Endothelial cell of umbilical vein (primary cell): Measurements from ENCODE around the gene ACBD5. TPM values are rescaled to one million over a fixed set of nuclear protein-coding genes. Genes with fewer than 3 reads are reported as not detected.

Experiments
- BruUV-seq: library from RNA; stranded (reverse); fragments of 400-500 nt; replicated peaks from 2 replicates; lab custom pipeline; 2021; lab: Mats Ljungman, UMichigan
- CTCF ChIA-PET: fragments of 300-600, 350-600 bp; sonication (Branson Sonifier 250); formaldehyde crosslinking; loops from one replicate; lab custom pipeline; 2021; ENCODE audit warnings: antibody characterized with exemption, inconsistent platforms; lab: Charles Lee
- POLR2A ChIA-PET: fragments of 300-600, 350-600 bp; sonication (Branson Sonifier 250); formaldehyde crosslinking; loops from one replicate; lab custom pipeline; 2021; ENCODE audit warnings: antibody characterized with exemption, inconsistent platforms; lab: Charles Lee
- DNase-seq: peaks from one replicate; pipeline ENCODE4 v3.0.0-alpha.2; 2011; ENCODE audit warnings: low read depth, low spot score
- FAIRE-seq: peaks from 2 replicates; lab custom pipeline; 2011; peaks lifted over from hg19 to GRCh38; lab: Jason Lieb, UNC
- H2AFZ ChIP-seq: 2 replicates; pipeline ENCODE4 v1.6.0; 2012; ENCODE audit warnings: low read depth, low read length, control low read depth, inconsistent platforms
- H3K27ac ChIP-seq: 2 replicates; pipeline ENCODE4 v1.5.1; 2011; ENCODE audit warnings: low read depth, mild to moderate bottlenecking, control low read depth, low read length, moderate library complexity; ENCODE audit not compliant: insufficient read depth
- H3K27me3 ChIP-seq, 2 experiments: 2 replicates each; pipeline versions ENCODE4 v1.6.0 to v1.6.1; 2011; ENCODE audit warnings: low read length in 2 of 2, mixed read lengths in 1 of 2; ENCODE audit not compliant: control insufficient read depth in 2 of 2, insufficient read depth in 2 of 2
- H3K36me3 ChIP-seq, 2 experiments: 2 replicates in 1 of 2; 3 replicates in 1 of 2; pipeline ENCODE4 v1.5.1; 2011; ENCODE audit warnings: low read length in 2 of 2, mild to moderate bottlenecking in 1 of 2, moderate library complexity in 1 of 2; ENCODE audit not compliant: control insufficient read depth in 2 of 2, insufficient read depth in 2 of 2; ENCODE audit errors: extremely low read depth in 1 of 2
- H3K4me1 ChIP-seq: 3 replicates; pipeline ENCODE4 v1.5.1; 2011; ENCODE audit warnings: mild to moderate bottlenecking, low read length; ENCODE audit not compliant: control insufficient read depth, insufficient read depth; ENCODE audit errors: extremely low read depth
- H3K4me2 ChIP-seq: 2 replicates; pipeline ENCODE4 v1.6.1; 2011; ENCODE audit warnings: low read length, control low read depth, mixed read lengths; ENCODE audit not compliant: insufficient read depth
- H3K4me3 ChIP-seq, 3 experiments: fragments of 200-600 bp in 1 of 3; sonication (generic), shearing (Covaris generic) in 1 of 3; replicated peaks in 1 of 3; 2 replicates each; pipeline ENCODE4 v1.5.1; 2011 to 2016; ENCODE audit warnings: control low read depth in 3 of 3, low read length in 3 of 3, mild to moderate bottlenecking in 2 of 3, inconsistent platforms in 1 of 3, low read depth in 1 of 3, moderate library complexity in 1 of 3; ENCODE audit not compliant: insufficient read depth in 1 of 3
- H3K79me2 ChIP-seq: 2 replicates; pipeline ENCODE4 v1.6.0; 2012; ENCODE audit warnings: low read length, inconsistent platforms; ENCODE audit not compliant: control insufficient read depth, insufficient read depth
- H3K9ac ChIP-seq: replicated peaks from 2 replicates; pipeline ENCODE3; 2011; ENCODE audit warnings: low read length, control low read depth; ENCODE audit not compliant: insufficient read depth; ENCODE audit errors: extremely low read depth
- H3K9me1 ChIP-seq: replicated peaks from 3 replicates; pipeline ENCODE4 v1.6.0; 2011; ENCODE audit warnings: mild to moderate bottlenecking, low read length; ENCODE audit not compliant: control insufficient read depth, insufficient read depth; ENCODE audit errors: extremely low read depth
- H3K9me3 ChIP-seq: replicated peaks from 2 replicates; pipeline ENCODE4 v1.5.1; 2012; ENCODE audit warnings: low read length, inconsistent platforms; ENCODE audit not compliant: control insufficient read depth, insufficient read depth
- H4K20me1 ChIP-seq: replicated peaks from 2 replicates; pipeline ENCODE3; 2011; ENCODE audit warnings: mild to moderate bottlenecking, low read length; ENCODE audit not compliant: control insufficient read depth, insufficient read depth; ENCODE audit errors: extremely low read depth
- EZH2 ChIP-seq: IDR thresholded peaks from 2 replicates; pipeline ENCODE4 v1.6.1; 2012; ENCODE audit warnings: borderline replicate concordance, low read depth, mild to moderate bottlenecking, moderate library complexity, low read length, inconsistent platforms; ENCODE audit not compliant: severe bottlenecking
- FOS ChIP-seq: IDR thresholded peaks from 2 replicates; pipeline ENCODE4 v1.6.1; 2011; ENCODE audit warnings: mild to moderate bottlenecking, low read length, moderate library complexity, borderline replicate concordance; ENCODE audit not compliant: insufficient read depth
- GATA2 ChIP-seq: IDR thresholded peaks from 2 replicates; pipeline ENCODE4 v1.7.0; 2011; ENCODE audit warnings: low read depth, mild to moderate bottlenecking, moderate library complexity, mixed read lengths, low read length; ENCODE audit not compliant: insufficient read length, insufficient read depth
- JUN ChIP-seq: IDR thresholded peaks from 2 replicates; pipeline ENCODE4 v1.6.1; 2011; ENCODE audit warnings: borderline replicate concordance, low read depth; ENCODE audit not compliant: insufficient read length, insufficient read depth
- POLR2A ChIP-seq: IDR thresholded peaks from 2 replicates; pipeline ENCODE4 v1.6.1; 2012; ENCODE audit warnings: low read depth, mild to moderate bottlenecking, control low read depth, low read length
- POLR2AphosphoS5 ChIP-seq: IDR thresholded peaks from 2 replicates; pipeline ENCODE4 v1.6.1; 2012; ENCODE audit warnings: low read depth, mild to moderate bottlenecking, control low read depth, low read length, moderate library complexity; ENCODE audit not compliant: insufficient read depth
- dilution Hi-C: fragments of 300-500 bp; cut with MboI; formaldehyde crosslinking; loops from one replicate; pipeline ENCODE4 v1.15.0; 2019; ENCODE audit warnings: low sequenced_read_pairs; ENCODE audit not compliant: extremely low pct_ligation_motif_present
- intact Hi-C: fragments of 100-400 bp; cut with micrococcal nuclease; formaldehyde crosslinking; loops from one replicate; pipeline ENCODE4 v1.10.0; 2022
- polyA plus RNA-seq, 4 experiments: library from polyadenylated mRNA; depleted of rRNA in 3 of 4; stranded (reverse) in 3 of 4; unstranded in 1 of 4; fragments of >200 nt; gene quantifications; 2 replicates each; pipeline versions ENCODE4 v1.2.1 to v1.2.3, GENCODE V29; 2011 to 2012; ENCODE audit warnings: missing spikeins in 1 of 4
- total RNA-seq: library from RNA; stranded (reverse); gene quantifications from 2 replicates; pipeline ENCODE4 v1.2.3, GENCODE V29; 2021
- TF ChIP-seq, protein P1 (sequence below): IDR thresholded peaks from 2 replicates; pipeline ENCODE4 v1.6.1; 2011; ENCODE audit not compliant: insufficient read depth, insufficient read length
- TF ChIP-seq, protein P2 (sequence below), 2 donors: IDR thresholded peaks; 1 replicate in 1 of 2; 2 replicates in 1 of 2; pipeline ENCODE4 v1.5.1; 2011; ENCODE audit warnings: low read length in 2 of 2, mild to moderate bottlenecking in 2 of 2, moderate library complexity in 2 of 2, control low read depth in 1 of 2, inconsistent platforms in 1 of 2, low read depth in 1 of 2; ENCODE audit not compliant: insufficient read depth in 1 of 2; ENCODE audit errors: extremely low read depth in 1 of 2

Gene ACBD5
- total and polyA plus RNA-seq, 2 donors (not counting 3 experiments of a cell fraction or from before 2014, with no cell fraction given): 6.6 to 21.5 TPM

- Histone ChIP-seq H3K4me1 (peaks cover 3% of the 10 kb centered on the region), H3K79me2 (peaks cover 35% of the 10 kb centered on the region), H3K4me2 (no peak overlapping the region), H3K9ac (no peak overlapping the region), H3K9me1 (no peaks in the 10 kb centered on the region), H3K36me3 (peaks cover 0 to 10% of the 10 kb centered on the region in 2 experiments), H2AFZ (no peak overlapping the region), H3K4me3 (no peak overlapping the region), H4K20me1 (no peaks in the 10 kb centered on the region), H3K27me3 (no peaks in the 10 kb centered on the region), H3K9me3 (no peaks in the 10 kb centered on the region), H3K27ac (no peak overlapping the region)
- no peak for TF ChIP-seq FOS
- TF ChIP-seq POLR2AphosphoS5: no peak
- no peak for TF ChIP-seq EZH2
- TF ChIP-seq, protein P1, sequence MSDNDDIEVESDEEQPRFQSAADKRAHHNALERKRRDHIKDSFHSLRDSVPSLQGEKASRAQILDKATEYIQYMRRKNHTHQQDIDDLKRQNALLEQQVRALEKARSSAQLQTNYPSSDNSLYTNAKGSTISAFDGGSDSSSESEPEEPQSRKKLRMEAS: no peak
- no peak for TF ChIP-seq GATA2
- TF ChIP-seq POLR2A: no peak
- TF ChIP-seq JUN: peak; percentile 29
- no TSS peak for BruUV-seq
- CTCF ChIA-PET: interaction anchor here (0.9 kb wide), 1 partner anchor 34 kb away, joined by 3 read pairs; no protein-coding TSS in a partner anchor
- POLR2A ChIA-PET: no interaction called here
- FAIRE-seq (no peak), DNase-seq (no peak)
- dilution Hi-C loops (no loop called here), intact Hi-C loops (loop anchor here (5.0 kb wide), 1 partner anchor 204 kb away; no protein-coding TSS in a partner anchor)
Measured at GRCh38 chr10:27158421-27158820, 82.2 kb downstream of the ACBD5 start.

GRCh38 chr10:27157150-27157549 lies 83.4 kb downstream of the ACBD5 start:
- TF ChIP-seq POLR2AphosphoS5 (no peak), GATA2 (no peak), EZH2 (no peak), JUN (no peak), POLR2A (no peak)
- TF ChIP-seq, protein P1: no peak
- TF ChIP-seq, protein P2, sequence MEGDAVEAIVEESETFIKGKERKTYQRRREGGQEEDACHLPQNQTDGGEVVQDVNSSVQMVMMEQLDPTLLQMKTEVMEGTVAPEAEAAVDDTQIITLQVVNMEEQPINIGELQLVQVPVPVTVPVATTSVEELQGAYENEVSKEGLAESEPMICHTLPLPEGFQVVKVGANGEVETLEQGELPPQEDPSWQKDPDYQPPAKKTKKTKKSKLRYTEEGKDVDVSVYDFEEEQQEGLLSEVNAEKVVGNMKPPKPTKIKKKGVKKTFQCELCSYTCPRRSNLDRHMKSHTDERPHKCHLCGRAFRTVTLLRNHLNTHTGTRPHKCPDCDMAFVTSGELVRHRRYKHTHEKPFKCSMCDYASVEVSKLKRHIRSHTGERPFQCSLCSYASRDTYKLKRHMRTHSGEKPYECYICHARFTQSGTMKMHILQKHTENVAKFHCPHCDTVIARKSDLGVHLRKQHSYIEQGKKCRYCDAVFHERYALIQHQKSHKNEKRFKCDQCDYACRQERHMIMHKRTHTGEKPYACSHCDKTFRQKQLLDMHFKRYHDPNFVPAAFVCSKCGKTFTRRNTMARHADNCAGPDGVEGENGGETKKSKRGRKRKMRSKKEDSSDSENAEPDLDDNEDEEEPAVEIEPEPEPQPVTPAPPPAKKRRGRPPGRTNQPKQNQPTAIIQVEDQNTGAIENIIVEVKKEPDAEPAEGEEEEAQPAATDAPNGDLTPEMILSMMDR (IDR thresholded peaks at IDR 0.05; ENCODE audit: extremely low read depth in 1 of 2, insufficient read depth in 1 of 2, low read depth in 1 of 2, low read length in 2 of 2): no peak
- BruUV-seq: no TSS peak
- H3K4me2 ChIP-seq: peak overlapping the region; percentile 76
- H3K27ac ChIP-seq: peak overlapping the region; percentile 14
- H3K9me3 ChIP-seq: no peaks in the 10 kb centered on the region
- H3K4me1 ChIP-seq: peaks cover 13% of the 10 kb centered on the region
- peaks cover 47% of the 10 kb centered on the region for H3K79me2 ChIP-seq
- H3K27me3 ChIP-seq: no peaks in the 10 kb centered on the region
- ChIA-PET CTCF (interaction anchor here (1.9 kb wide), 1 partner anchor 67 kb away, joined by 9 read pairs; no protein-coding TSS in a partner anchor), POLR2A (interaction anchor here (0.7 kb wide), 1 partner anchor 12 kb away, joined by 4 read pairs; no protein-coding TSS in a partner anchor)
- FAIRE-seq (no peak), DNase-seq (peak; percentile 39)
- H3K9me1 ChIP-seq: no peaks in the 10 kb centered on the region
- no peak overlapping the region for H3K9ac ChIP-seq
- dilution Hi-C loops (no loop called here), intact Hi-C loops (loop anchor here (5.0 kb wide), 1 partner anchor 205 kb away; no protein-coding TSS in a partner anchor)
- H4K20me1 ChIP-seq: peaks cover 2% of the 10 kb centered on the region
- peak overlapping the region in 1 of 3 experiments; percentile 51 for H3K4me3 ChIP-seq
- peaks cover 0 to 10% of the 10 kb centered on the region in 2 experiments for H3K36me3 ChIP-seq
- no peak overlapping the region for H2AFZ ChIP-seq
